HG02763 (cell line): ENCODE results near the gene NOPCHAP1.
A peak's percentile ranks its signal among the peaks of the same experiment; 100 is the strongest.
"Not testable (repeated sequence)": the region's sequence is repeated elsewhere in the genome, so short reads cannot be mapped to it uniquely, and the experiment has no call there.

Experiments used
- ATAC-seq: cut with Tn5 transposase; IDR thresholded peaks from one replicate; pipeline ENCODE4 v1.9.1; 2021; ENCODE audit warnings: mild to moderate bottlenecking, moderate library complexity; ENCODE audit not compliant: unreplicated experiment

The NOPCHAP1 gene

DNA sequence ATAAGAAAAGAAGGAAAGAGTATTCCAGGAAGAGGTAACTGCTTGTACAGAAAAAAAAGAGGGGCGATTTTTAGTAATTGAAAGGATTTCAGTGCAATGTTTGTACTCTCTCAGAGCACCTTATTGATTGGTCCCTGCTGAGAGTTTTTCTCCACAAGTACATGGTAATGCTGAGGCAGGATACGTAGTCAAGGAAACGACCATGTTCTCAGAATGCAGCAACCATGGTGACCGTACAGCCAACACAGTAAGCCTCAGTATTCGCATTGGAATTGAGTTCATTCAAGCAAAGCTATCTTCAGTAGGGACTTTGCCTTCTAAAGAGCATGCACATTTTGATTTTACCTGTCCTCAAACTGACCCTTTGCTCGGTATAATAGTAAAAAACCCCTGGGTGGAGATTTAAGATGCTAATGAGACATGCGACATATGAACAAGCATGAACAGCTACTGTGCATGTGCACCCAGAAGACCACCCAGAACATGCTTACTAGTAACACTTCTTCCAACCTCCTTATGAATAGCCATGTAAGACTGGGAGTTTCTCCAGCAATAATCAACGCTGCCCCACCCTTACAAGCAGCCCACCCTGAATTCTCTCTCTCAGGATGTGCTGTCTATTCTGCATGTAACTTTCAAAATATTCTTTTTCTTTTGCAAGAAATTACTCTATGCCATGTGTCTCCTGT, 21.8 kb upstream of the NOPCHAP1 start:
- no peak for ATAC-seq

GRCh38 chr12:104964856-104965205, 21.3 kb upstream of the NOPCHAP1 start:
- no peak for ATAC-seq

GRCh38 chr12:104966677-104967076, 19.4 kb upstream of the NOPCHAP1 start:
- peak; percentile 82 for ATAC-seq

- no peak for ATAC-seq
Observed at GRCh38 chr12:104969343-104969742, 16.8 kb upstream of the NOPCHAP1 start.

DNA sequence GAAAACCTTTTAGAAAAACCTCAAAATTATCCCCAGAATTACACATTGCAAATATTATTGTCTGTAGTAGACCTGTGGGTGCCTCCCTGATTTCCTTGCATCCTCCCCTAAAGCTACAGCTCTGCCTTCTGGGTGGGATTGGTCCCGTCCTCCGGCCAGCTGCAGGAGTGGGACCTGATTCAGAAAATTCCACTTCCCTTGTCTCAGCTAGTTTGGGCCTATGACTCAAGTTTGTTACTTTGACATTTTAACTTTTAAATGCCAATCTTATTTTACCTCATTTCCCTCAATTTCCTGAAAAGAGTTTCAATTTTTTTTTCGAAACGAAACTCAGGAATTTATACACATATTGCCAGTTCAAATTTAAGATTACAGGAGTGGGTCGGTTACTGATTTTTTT, 14.8 kb upstream of the NOPCHAP1 start:
- no peak for ATAC-seq

- no peak for ATAC-seq
Observed at GRCh38 chr12:104973250-104973649, 12.9 kb upstream of the NOPCHAP1 start.

DNA sequence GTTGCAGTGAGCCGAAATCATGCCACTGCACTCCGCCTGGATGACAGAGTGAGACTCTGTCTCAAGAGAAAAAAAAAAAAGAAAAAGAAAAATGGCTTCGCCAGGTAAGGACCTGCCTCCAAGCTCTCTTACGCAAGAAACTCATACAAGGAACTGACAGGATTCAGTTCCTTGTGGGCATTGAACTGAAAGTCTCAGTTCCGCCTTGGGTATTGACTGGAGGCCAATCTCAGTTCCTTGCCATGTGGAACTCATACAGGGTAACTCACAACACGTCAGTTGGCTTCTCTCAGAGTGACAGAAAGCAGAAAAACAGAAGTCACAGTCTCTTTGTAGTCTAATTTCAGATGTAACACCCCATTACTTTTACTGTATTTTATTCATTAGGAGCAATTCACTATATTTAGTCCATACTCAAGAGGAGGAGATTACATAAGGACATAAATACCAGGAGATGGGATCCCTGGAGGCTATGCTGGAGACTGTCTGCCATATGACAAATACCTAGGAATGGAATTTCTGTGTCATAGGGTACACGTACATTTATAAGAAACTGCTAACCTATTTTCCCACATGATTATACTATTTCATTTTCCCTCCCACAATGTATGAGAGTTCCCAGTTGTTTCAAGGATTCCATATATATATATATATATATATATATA, 11.4 kb upstream of the NOPCHAP1 start:
- ATAC-seq, result peak; percentile 95

GRCh38 chr12:104975587-104976343, 10.4 kb upstream of the NOPCHAP1 start:
- no peak for ATAC-seq

DNA sequence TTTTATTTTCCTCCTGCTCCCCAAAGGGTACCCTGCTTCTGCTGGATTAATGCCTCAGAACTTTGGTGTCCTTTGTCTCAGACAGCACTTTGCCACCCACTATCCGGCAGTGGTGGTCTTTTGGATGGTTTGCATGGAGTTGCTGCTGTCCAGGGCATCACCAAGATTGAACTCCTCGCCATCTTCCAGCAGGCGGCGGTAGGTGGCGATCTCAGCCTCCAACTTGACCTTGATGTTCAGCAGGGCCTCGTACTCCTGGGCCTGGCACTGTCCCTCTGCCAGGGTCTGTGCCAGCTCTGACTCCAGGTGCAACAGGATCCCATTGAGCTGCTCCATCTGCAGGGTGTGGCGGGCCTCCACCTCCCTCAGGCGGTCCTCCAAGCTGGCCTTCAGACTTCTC, 9.4 kb upstream of the NOPCHAP1 start:
- ATAC-seq, result no peak

DNA sequence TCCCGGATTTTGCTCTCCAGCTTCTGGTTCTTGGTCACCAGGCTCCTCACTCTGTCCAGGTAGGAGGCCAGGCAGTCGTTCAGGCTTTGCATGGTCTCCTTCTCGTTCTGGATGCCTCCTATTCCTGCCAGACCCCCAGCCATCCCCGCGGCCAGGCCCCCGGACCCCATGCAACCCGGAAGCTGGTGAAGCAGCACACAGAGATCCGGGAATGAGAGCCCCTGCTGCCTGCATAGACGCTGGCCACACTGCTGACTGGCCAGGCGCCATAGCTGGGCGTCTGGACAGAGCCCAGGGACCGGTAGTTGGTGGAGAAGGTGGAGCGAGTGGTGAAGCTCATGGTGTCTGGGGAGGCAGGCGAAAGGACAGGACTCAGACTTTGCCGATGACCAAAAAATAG, 8.4 kb upstream of the NOPCHAP1 start:
- not testable (repeated sequence) for ATAC-seq

DNA sequence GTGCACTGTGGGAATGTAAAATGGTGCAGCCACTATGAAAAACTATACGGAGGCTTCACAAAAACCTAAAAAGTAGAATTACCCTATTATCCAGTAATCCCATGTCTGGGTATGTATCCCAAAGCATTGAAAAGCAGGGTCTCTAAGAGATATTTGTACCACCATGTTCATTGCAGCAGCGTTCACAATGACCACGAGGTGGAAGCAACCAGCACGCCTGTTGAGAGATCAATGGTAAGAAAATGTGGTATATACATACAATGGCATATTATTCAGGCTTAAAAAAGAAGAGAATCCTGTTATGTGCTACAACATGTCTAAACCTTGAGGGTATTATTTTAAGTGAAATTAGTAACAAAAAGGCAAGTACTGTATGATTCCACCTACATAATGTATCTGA, 910 bp upstream of the NOPCHAP1 start:
- ATAC-seq, result no peak

GRCh38 chr12:104990950-104991349, 4.8 kb downstream of the NOPCHAP1 start:
- ATAC-seq, result no peak

- no peak for ATAC-seq
Observed at GRCh38 chr12:104991565-104992128, 5.5 kb downstream of the NOPCHAP1 start.

DNA sequence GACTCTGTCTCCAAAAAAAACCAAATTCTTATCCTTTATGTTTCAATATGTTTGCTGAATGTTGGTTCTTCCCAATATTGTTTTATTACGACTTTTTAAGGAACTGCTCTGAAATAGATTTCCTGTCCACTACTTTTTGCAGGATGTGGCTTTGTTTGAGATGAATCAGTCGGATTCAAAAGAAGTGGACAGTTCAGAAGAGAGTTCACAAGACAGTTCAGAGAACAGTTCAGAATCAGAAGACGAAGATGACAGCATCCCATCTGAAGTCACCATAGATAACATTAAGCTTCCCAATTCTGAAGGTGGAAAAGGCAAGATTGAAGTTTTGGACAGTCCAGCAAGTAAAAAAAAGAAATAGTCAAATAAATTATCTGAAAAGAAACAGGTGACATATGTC, 8.2 kb downstream of the NOPCHAP1 start:
- no peak for ATAC-seq

DNA sequence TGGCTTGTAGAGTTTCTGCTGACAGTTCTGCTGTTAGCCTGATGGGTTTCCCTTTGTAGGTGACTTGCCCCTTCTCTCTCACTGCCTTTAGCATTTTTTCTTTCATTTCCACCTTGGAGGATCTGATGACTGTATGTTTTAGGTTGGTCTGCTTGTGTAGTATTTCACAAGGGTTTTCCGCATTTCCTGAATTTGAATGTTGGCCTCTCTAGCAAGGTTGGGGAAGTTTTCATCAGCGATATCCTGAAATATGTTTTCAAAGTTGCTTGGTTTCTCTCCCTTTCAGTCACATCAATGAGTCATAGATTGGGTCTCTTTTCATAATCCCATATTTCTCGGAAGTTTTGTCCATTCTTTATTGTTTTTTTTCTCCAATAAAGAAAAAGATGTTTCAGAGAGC, 11.4 kb downstream of the NOPCHAP1 start:
- ATAC-seq, result no peak

GRCh38 chr12:104998423-104999346, 12.6 kb downstream of the NOPCHAP1 start:
- no peak for ATAC-seq

DNA sequence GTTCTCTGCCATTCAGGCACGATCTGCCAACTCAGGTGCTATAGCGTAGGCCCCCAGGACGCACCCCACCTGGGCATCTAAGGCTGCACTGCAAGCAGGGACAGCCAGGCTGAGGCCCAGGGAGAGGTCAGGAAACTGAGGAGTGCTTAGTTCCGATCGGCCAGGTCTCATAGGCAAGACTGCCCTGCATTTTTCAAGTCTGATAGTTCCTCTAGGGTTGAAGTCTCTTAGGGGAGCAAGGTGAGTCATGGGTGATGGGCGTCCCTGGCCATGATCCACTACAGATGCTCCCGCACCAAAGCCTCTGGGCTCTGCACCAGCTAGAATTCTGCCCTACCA, 13.2 kb downstream of the NOPCHAP1 start:
- ATAC-seq, result no peak

- ATAC-seq, result no peak
Observed at GRCh38 chr12:105001476-105001875, 15.4 kb downstream of the NOPCHAP1 start.

DNA sequence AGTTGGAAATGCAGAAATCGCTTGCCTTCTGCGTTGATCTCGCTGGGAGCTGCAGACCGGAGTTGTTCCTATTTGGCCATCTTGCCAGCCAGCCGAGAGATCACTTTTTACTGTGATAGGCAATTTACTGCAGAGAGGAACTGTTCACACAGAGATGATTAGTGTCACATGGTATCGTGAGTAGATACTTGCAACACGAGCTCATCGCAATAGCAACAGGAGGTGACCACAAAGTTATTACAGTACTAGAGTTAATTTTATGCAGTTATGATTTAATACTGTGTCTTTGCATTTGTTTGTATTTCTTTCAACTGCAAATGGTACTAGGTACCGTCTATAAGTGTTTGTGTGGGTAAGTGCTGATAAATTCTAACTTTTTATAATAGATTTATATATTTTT, 27.8 kb downstream of the NOPCHAP1 start:
- ATAC-seq, result no peak

GRCh38 chr12:105014603-105015002, 28.5 kb downstream of the NOPCHAP1 start:
- no peak for ATAC-seq

GRCh38 chr12:105015543-105015942, 29.4 kb downstream of the NOPCHAP1 start:
- no peak for ATAC-seq
